Gastroesophageal sphincter (tissue), 3 donors: ENCODE results near the gene OR8B8.

ENCODE experiments used
- CTCF ChIP-seq, 4 experiments: fragments of 200-600 bp in 2 of 4; fragments of 450-650 bp in 2 of 4; sonication (generic) in 1 of 4; IDR thresholded peaks; one replicate each; pipeline ENCODE4 v1.5.1; 2017 to 2019; ENCODE audit warnings: antibody characterized with exemption in 4 of 4, mild to moderate bottlenecking in 2 of 4, moderate library complexity in 2 of 4
- EP300 ChIP-seq: sonication (generic); formaldehyde crosslinking; IDR thresholded peaks from one replicate; pipeline ENCODE4 v1.6.1; 2017; ENCODE audit warnings: antibody characterized with exemption, mild to moderate bottlenecking
- POLR2A ChIP-seq, 2 donors: fragments of 450-650 bp; IDR thresholded peaks; one replicate each; pipeline ENCODE4 v1.6.1; 2017; ENCODE audit warnings: antibody characterized with exemption in 2 of 2, mild to moderate bottlenecking in 2 of 2, moderate library complexity in 1 of 2
- POLR2AphosphoS5 ChIP-seq: sonication (generic); formaldehyde crosslinking; IDR thresholded peaks from one replicate; pipeline ENCODE4 v1.6.1; 2017; ENCODE audit warnings: antibody characterized with exemption

GRCh38 chr11:124454552-124454951 lies 9.1 kb upstream of the OR8B8 start:
- no peak for TF ChIP-seq CTCF (IDR thresholded peaks at IDR 0.05)
- TF ChIP-seq POLR2AphosphoS5, result no peak
- TF ChIP-seq POLR2A (IDR thresholded peaks at IDR 0.05), result no peak
- TF ChIP-seq EP300, result no peak
